Liver (tissue), 3 donors: ENCODE results near the gene L2HGDH.

Source experiments
- ATF3 ChIP-seq: IDR thresholded peaks from 2 replicates; pipeline ENCODE4 v1.6.1; 2016; ENCODE audit warnings: antibody characterized with exemption
- CTCF ChIP-seq: fragments of 150-350 bp; IDR thresholded peaks from 2 replicates; pipeline ENCODE4 v1.5.1; 2017; ENCODE audit warnings: improper control_type of control experiment, low read depth, low read length; ENCODE audit not compliant: missing input control
- EGR1 ChIP-seq, 2 donors: IDR thresholded peaks; 2 replicates each; pipeline ENCODE4 v1.6.1; 2016 to 2018; ENCODE audit warnings: antibody characterized with exemption in 2 of 2, low read depth in 2 of 2
- FOXA1 ChIP-seq: IDR thresholded peaks from 2 replicates; pipeline ENCODE4 v1.6.1; 2016; ENCODE audit warnings: antibody characterized with exemption
- HNF4A ChIP-seq, 2 donors: conservative IDR thresholded peaks; 2 replicates each; pipeline ENCODE4 v1.6.1; 2016; ENCODE audit warnings: antibody characterized with exemption in 2 of 2, mild to moderate bottlenecking in 2 of 2
- JUND ChIP-seq, 2 donors: IDR thresholded peaks; 2 replicates each; pipeline ENCODE4 v1.6.1; 2016; ENCODE audit warnings: antibody characterized with exemption in 2 of 2
- MAX ChIP-seq: IDR thresholded peaks from 2 replicates; pipeline ENCODE4 v1.6.1; 2016; ENCODE audit warnings: antibody characterized with exemption
- RAD21 ChIP-seq, 2 donors: IDR thresholded peaks; 2 replicates each; pipeline ENCODE4 v1.6.1; 2016; ENCODE audit warnings: antibody characterized with exemption in 2 of 2, mild to moderate bottlenecking in 2 of 2
- REST ChIP-seq: IDR thresholded peaks from 2 replicates; pipeline ENCODE4 v1.6.1; 2016; ENCODE audit warnings: antibody characterized with exemption, mild to moderate bottlenecking
- RXRA ChIP-seq, 2 donors: IDR thresholded peaks; 2 replicates each; pipeline ENCODE4 v1.6.1; 2017 to 2018; ENCODE audit warnings: antibody characterized with exemption in 2 of 2, mild to moderate bottlenecking in 1 of 2
- SP1 ChIP-seq: IDR thresholded peaks from 2 replicates; pipeline ENCODE4 v1.6.1; 2018; ENCODE audit warnings: antibody characterized with exemption, mild to moderate bottlenecking
- TAF1 ChIP-seq: conservative IDR thresholded peaks from 2 replicates; pipeline ENCODE4 v1.6.1; 2016; ENCODE audit warnings: antibody characterized with exemption, mild to moderate bottlenecking
- YY1 ChIP-seq: IDR thresholded peaks from 2 replicates; pipeline ENCODE4 v1.6.1; 2016; ENCODE audit warnings: antibody characterized with exemption, mild to moderate bottlenecking
- ZBTB33 ChIP-seq: IDR thresholded peaks from 2 replicates; pipeline ENCODE4 v1.6.1; 2016; ENCODE audit warnings: antibody characterized with exemption
- donor health status: healthy.
- donor health status: healthy.

- TF ChIP-seq JUND (IDR thresholded peaks at IDR 0.05): no peak
- TF ChIP-seq CTCF: no peak
- TF ChIP-seq MAX: no peak
- TF ChIP-seq SP1: no peak
- no peak for TF ChIP-seq ZBTB33
- TF ChIP-seq REST: no peak
- TF ChIP-seq EGR1 (IDR thresholded peaks at IDR 0.05; ENCODE audit: low read depth in 2 of 2): no peak
- no peak for TF ChIP-seq RXRA (IDR thresholded peaks at IDR 0.05)
- no peak for TF ChIP-seq YY1
- no peak for TF ChIP-seq FOXA1
- TF ChIP-seq HNF4A (conservative IDR thresholded peaks at IDR 0.05): no peak
- TF ChIP-seq ATF3: no peak
- TF ChIP-seq RAD21 (IDR thresholded peaks at IDR 0.05): no peak
- no peak for TF ChIP-seq TAF1
Observed at GRCh38 chr14:50212726-50213125, 99.3 kb downstream of the L2HGDH start.
